GM12878 (cell line): Measurements from ENCODE around the gene NEU4. TPM values are rescaled to one million over a fixed set of nuclear protein-coding genes. Genes with fewer than 3 reads are reported as not detected.

ENCODE experiments used
- BMI1 ChIP-seq: fragments of 450-650 bp; IDR thresholded peaks from 2 replicates; pipeline ENCODE4 v1.6.1; 2016; ENCODE audit warnings: mild to moderate bottlenecking, moderate library complexity, borderline replicate concordance
- BRCA1 ChIP-seq: IDR thresholded peaks from 2 replicates; pipeline ENCODE4 v1.6.1; 2011; ENCODE audit warnings: low read depth, low read length, improper control_type of control experiment
- EGR1 ChIP-seq, 2 experiments: IDR thresholded peaks; 1 replicate in 1 of 2; 2 replicates in 1 of 2; pipeline ENCODE4 v1.6.1; 2011 to 2012; ENCODE audit warnings: low read depth in 2 of 2, low read length in 2 of 2, borderline replicate concordance in 1 of 2, mild to moderate bottlenecking in 1 of 2, moderate library complexity in 1 of 2
- ESRRA ChIP-seq: IDR thresholded peaks from 2 replicates; pipeline ENCODE4 v1.6.1; 2012; ENCODE audit warnings: mild to moderate bottlenecking, low read length, improper control_type of control experiment
- ETV6 ChIP-seq, 2 experiments: fragments of 450-650 bp in 1 of 2; IDR thresholded peaks in 1 of 2; conservative IDR thresholded peaks in 1 of 2; 2 replicates each; pipeline ENCODE4 v1.6.1; 2014; ENCODE audit warnings: antibody characterized with exemption in 1 of 2, borderline replicate concordance in 1 of 2, low read depth in 1 of 2, mild to moderate bottlenecking in 1 of 2, moderate library complexity in 1 of 2
- HCFC1 ChIP-seq: fragments of 150-350 bp; IDR thresholded peaks from 2 replicates; pipeline ENCODE4 v1.6.1; 2014; ENCODE audit warnings: low read length
- IKZF1 ChIP-seq: fragments of 450-650 bp; conservative IDR thresholded peaks from 2 replicates; pipeline ENCODE4 v1.6.1; 2017; ENCODE audit warnings: antibody characterized with exemption, mild to moderate bottlenecking
- IKZF2 ChIP-seq, 2 experiments: fragments of 450-650 bp; IDR thresholded peaks; 2 replicates each; pipeline ENCODE4 v1.6.1; 2017; ENCODE audit warnings: mild to moderate bottlenecking in 2 of 2, moderate library complexity in 2 of 2
- SMARCA5 ChIP-seq: fragments of 450-650 bp; IDR thresholded peaks from 2 replicates; pipeline ENCODE4 v1.6.1; 2017; ENCODE audit warnings: mild to moderate bottlenecking
- TBL1XR1 ChIP-seq: IDR thresholded peaks from 2 replicates; pipeline ENCODE4 v1.6.1; 2012; ENCODE audit warnings: low read depth, low read length, improper control_type of control experiment
- TCF12 ChIP-seq: IDR thresholded peaks from 2 replicates; pipeline ENCODE4 v1.6.1; 2011; ENCODE audit warnings: low read depth, mild to moderate bottlenecking, low read length
- polyA plus RNA-seq, 11 experiments: library from polyadenylated mRNA; depleted of rRNA in 4 of 11; unstranded in 6 of 11; stranded (reverse) in 5 of 11; fragments of >200 nt; fragmentation: Nextera tagmentation in 4 of 11; fragmentation: Illumina TruSeq in 1 of 11; extraction: Ambion mirVana in 4 of 11; extraction: Trizol in 1 of 11; gene quantifications; 1 replicate in 1 of 11; 2 replicates in 10 of 11; pipeline versions ENCODE4 v1.2.1 to v1.2.3, GENCODE V29; 2011 to 2016; ENCODE audit warnings: inconsistent platforms in 2 of 11, missing spikeins in 2 of 11, low read depth in 1 of 11
- total RNA-seq, 4 experiments: library from RNA; depleted of rRNA in 3 of 4; stranded (reverse); fragments of >200 nt in 3 of 4; fragmentation: Illumina TruSeq in 1 of 4; extraction: Trizol in 1 of 4; gene quantifications; 2 replicates each; pipeline versions ENCODE4 v1.2.1 to v1.2.3, GENCODE V29; 2013 to 2021
- TF ChIP-seq, protein P1 (sequence below): fragments of 450-650 bp; IDR thresholded peaks from 2 replicates; pipeline ENCODE4 v1.6.1; 2017; ENCODE audit warnings: low read depth, mild to moderate bottlenecking, moderate library complexity
- TF ChIP-seq, protein P2 (sequence below): fragments of 450-650 bp; IDR thresholded peaks from 2 replicates; pipeline ENCODE4 v1.6.1; 2017; ENCODE audit warnings: mild to moderate bottlenecking
- TF ChIP-seq, protein P3 (sequence below): IDR thresholded peaks from 2 replicates; pipeline ENCODE4 v1.6.1; 2012; ENCODE audit warnings: mild to moderate bottlenecking, low read depth, low read length
- TF ChIP-seq, protein P4 (sequence below): fragments of 450-650 bp; formaldehyde crosslinking; IDR thresholded peaks from 2 replicates; pipeline ENCODE4 v1.4.0; 2020; ENCODE audit warnings: mild to moderate bottlenecking, moderate library complexity
- TF ChIP-seq, protein P5 (sequence below): IDR thresholded peaks from 2 replicates; pipeline ENCODE4 v1.6.1; 2011; ENCODE audit warnings: borderline replicate concordance, low read depth, mild to moderate bottlenecking, moderate library complexity, mixed read lengths, low read length; ENCODE audit not compliant: insufficient read depth; ENCODE audit errors: extremely low read length

Gene NEU4
- total and polyA plus RNA-seq, 10 of the 15 experiments (the other 5 are each of a cell fraction or from before 2014, with no cell fraction given): 0.01 to 0.28 (median 0.14) TPM; not detected in 5

DNA sequence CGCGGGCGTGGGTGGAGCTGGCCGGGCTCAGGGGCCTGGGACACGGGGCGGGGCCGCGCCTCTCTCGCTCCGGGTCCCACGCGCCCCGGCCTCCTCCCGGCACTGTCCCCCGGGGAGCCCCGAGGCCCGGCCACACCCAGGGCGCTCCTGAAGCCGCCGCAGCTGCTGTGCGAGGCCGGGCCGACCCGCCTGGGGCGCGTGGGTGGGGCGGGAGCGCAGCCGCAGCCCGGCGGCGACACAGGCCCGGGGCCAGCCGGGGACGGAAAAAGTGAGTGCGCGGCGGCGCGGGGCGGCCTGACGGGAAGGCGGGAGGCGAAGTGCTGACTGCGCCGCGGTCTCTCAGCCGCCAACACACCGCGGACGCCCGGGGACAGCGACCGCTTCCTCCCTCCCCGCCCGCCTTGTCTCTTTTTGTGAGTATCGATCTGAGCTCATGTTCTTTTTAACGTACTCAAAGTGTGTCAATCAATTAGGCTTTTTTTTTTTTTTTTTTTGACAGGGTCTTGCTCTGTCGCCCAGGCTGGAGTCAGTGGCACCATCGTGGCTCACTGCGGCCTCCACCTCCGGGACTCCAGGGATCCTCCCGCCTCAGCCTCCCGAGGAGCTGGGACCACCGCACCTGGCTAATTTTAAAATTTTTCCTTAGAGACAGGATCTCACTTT is 35.2 kb downstream of the NEU4 start (continued):
- TF ChIP-seq, protein P1, sequence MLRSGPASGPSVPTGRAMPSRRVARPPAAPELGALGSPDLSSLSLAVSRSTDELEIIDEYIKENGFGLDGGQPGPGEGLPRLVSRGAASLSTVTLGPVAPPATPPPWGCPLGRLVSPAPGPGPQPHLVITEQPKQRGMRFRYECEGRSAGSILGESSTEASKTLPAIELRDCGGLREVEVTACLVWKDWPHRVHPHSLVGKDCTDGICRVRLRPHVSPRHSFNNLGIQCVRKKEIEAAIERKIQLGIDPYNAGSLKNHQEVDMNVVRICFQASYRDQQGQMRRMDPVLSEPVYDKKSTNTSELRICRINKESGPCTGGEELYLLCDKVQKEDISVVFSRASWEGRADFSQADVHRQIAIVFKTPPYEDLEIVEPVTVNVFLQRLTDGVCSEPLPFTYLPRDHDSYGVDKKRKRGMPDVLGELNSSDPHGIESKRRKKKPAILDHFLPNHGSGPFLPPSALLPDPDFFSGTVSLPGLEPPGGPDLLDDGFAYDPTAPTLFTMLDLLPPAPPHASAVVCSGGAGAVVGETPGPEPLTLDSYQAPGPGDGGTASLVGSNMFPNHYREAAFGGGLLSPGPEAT: 0 out of 2 replicates have a peak, but pooled peaks have one; percentile 27
- TF ChIP-seq, protein P2, sequence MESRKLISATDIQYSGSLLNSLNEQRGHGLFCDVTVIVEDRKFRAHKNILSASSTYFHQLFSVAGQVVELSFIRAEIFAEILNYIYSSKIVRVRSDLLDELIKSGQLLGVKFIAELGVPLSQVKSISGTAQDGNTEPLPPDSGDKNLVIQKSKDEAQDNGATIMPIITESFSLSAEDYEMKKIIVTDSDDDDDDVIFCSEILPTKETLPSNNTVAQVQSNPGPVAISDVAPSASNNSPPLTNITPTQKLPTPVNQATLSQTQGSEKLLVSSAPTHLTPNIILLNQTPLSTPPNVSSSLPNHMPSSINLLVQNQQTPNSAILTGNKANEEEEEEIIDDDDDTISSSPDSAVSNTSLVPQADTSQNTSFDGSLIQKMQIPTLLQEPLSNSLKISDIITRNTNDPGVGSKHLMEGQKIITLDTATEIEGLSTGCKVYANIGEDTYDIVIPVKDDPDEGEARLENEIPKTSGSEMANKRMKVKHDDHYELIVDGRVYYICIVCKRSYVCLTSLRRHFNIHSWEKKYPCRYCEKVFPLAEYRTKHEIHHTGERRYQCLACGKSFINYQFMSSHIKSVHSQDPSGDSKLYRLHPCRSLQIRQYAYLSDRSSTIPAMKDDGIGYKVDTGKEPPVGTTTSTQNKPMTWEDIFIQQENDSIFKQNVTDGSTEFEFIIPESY: no peak
- TF ChIP-seq, protein P3, sequence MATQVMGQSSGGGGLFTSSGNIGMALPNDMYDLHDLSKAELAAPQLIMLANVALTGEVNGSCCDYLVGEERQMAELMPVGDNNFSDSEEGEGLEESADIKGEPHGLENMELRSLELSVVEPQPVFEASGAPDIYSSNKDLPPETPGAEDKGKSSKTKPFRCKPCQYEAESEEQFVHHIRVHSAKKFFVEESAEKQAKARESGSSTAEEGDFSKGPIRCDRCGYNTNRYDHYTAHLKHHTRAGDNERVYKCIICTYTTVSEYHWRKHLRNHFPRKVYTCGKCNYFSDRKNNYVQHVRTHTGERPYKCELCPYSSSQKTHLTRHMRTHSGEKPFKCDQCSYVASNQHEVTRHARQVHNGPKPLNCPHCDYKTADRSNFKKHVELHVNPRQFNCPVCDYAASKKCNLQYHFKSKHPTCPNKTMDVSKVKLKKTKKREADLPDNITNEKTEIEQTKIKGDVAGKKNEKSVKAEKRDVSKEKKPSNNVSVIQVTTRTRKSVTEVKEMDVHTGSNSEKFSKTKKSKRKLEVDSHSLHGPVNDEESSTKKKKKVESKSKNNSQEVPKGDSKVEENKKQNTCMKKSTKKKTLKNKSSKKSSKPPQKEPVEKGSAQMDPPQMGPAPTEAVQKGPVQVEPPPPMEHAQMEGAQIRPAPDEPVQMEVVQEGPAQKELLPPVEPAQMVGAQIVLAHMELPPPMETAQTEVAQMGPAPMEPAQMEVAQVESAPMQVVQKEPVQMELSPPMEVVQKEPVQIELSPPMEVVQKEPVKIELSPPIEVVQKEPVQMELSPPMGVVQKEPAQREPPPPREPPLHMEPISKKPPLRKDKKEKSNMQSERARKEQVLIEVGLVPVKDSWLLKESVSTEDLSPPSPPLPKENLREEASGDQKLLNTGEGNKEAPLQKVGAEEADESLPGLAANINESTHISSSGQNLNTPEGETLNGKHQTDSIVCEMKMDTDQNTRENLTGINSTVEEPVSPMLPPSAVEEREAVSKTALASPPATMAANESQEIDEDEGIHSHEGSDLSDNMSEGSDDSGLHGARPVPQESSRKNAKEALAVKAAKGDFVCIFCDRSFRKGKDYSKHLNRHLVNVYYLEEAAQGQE: no peak
- peak in 1 of 2 experiments; percentile 10; a peak in 1 of 4 replicates for TF ChIP-seq IKZF2 (IDR thresholded peaks at IDR 0.05)
- no peak for TF ChIP-seq ESRRA
- TF ChIP-seq ETV6 (conservative IDR thresholded peaks at IDR 0.05 in 1 of 2, IDR thresholded peaks at IDR 0.05 in 1 of 2; ENCODE audit: borderline replicate concordance in 1 of 2, low read depth in 1 of 2): no peak
- TF ChIP-seq EGR1 (IDR thresholded peaks at IDR 0.05; ENCODE audit: borderline replicate concordance in 1 of 2, low read depth in 2 of 2, low read length in 2 of 2): peak in 1 of 2 experiments; percentile 89; a peak in 2 of 3 replicates
- no peak for TF ChIP-seq TBL1XR1
- peak; percentile 94 for TF ChIP-seq IKZF1
- TF ChIP-seq, protein P4, sequence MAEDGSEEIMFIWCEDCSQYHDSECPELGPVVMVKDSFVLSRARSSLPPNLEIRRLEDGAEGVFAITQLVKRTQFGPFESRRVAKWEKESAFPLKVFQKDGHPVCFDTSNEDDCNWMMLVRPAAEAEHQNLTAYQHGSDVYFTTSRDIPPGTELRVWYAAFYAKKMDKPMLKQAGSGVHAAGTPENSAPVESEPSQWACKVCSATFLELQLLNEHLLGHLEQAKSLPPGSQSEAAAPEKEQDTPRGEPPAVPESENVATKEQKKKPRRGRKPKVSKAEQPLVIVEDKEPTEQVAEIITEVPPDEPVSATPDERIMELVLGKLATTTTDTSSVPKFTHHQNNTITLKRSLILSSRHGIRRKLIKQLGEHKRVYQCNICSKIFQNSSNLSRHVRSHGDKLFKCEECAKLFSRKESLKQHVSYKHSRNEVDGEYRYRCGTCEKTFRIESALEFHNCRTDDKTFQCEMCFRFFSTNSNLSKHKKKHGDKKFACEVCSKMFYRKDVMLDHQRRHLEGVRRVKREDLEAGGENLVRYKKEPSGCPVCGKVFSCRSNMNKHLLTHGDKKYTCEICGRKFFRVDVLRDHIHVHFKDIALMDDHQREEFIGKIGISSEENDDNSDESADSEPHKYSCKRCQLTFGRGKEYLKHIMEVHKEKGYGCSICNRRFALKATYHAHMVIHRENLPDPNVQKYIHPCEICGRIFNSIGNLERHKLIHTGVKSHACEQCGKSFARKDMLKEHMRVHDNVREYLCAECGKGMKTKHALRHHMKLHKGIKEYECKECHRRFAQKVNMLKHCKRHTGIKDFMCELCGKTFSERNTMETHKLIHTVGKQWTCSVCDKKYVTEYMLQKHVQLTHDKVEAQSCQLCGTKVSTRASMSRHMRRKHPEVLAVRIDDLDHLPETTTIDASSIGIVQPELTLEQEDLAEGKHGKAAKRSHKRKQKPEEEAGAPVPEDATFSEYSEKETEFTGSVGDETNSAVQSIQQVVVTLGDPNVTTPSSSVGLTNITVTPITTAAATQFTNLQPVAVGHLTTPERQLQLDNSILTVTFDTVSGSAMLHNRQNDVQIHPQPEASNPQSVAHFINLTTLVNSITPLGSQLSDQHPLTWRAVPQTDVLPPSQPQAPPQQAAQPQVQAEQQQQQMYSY (CRISPR knock-in tag): no peak
- TF ChIP-seq BMI1: no peak
- TF ChIP-seq HCFC1: no peak
- TF ChIP-seq SMARCA5: no peak
- no peak for TF ChIP-seq BRCA1
- TF ChIP-seq, protein P5, sequence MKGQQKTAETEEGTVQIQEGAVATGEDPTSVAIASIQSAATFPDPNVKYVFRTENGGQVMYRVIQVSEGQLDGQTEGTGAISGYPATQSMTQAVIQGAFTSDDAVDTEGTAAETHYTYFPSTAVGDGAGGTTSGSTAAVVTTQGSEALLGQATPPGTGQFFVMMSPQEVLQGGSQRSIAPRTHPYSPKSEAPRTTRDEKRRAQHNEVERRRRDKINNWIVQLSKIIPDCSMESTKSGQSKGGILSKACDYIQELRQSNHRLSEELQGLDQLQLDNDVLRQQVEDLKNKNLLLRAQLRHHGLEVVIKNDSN: no peak
- peak; percentile 67; the same call in 1 of the 2 replicates for TF ChIP-seq TCF12
